ENCODE data around the gene NIPA2. TPM values are rescaled to one million over a fixed set of nuclear protein-coding genes. Genes with fewer than 3 reads are reported as not detected.

Gene NIPA2
- total and polyA plus RNA-seq, 2 of the 8 experiments (the other 6 are each of a cell fraction or from before 2014, with no cell fraction given), result 38.5 to 81.7 TPM

DNA sequence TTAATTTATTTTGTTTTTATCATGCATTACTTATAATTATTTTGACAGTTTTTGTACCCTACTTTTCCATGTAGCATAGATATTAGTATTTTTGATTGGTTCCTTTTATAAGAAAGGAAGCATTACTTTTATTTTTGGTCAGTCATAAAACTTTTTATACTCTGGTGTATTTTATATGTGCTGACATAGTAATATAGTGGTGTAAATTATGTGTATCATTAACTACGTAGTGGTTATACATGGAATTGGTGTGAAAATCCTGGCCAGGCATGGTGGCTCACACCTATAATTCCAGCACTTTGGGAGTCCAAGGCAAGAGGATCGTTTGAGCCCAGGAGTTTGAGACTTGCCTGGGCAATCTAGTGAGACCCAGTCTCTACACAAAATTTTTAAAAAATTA, 18.8 kb upstream of the NIPA2 start (continued):
- no peak for TF ChIP-seq CBX5 (IDR thresholded peaks at IDR 0.05; ENCODE audit: low read depth, low read length)

Measured in H1 (cell line).